Hematopoietic multipotent progenitor cell treated with erythropoietin and hydrocortisone succinate and interleukin-3 and kit ligand, for 8 days (in vitro differentiated cells): ENCODE data around the gene TBC1D30.

ENCODE experiments used
- DNase-seq: peaks from one replicate; pipeline ENCODE4 v3.0.0-alpha.2; 2015

Gene TBC1D30

DNA sequence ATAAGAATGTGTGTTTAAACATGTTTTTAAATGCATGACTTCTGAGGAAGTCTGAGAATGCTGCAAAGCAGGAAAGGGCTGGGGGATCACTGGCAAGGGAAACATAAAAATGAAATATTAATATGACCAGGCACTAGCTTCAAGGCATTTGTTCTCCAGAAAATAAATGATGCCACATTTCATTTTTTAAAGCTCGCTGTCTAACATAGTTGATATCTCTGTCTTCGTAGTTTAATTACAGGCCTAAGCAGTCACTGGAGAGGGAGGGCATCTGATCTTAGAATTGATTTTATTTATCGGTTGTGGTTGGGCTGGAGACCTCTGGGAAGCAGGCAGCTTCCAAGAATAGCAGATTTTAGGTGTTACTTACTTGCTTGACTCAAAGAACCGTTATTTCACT lies 87.5 kb downstream of the TBC1D30 start:
- no peak for DNase-seq

GRCh38 chr12:64912516-64913255 lies 88.2 kb downstream of the TBC1D30 start:
- no peak for DNase-seq

DNA sequence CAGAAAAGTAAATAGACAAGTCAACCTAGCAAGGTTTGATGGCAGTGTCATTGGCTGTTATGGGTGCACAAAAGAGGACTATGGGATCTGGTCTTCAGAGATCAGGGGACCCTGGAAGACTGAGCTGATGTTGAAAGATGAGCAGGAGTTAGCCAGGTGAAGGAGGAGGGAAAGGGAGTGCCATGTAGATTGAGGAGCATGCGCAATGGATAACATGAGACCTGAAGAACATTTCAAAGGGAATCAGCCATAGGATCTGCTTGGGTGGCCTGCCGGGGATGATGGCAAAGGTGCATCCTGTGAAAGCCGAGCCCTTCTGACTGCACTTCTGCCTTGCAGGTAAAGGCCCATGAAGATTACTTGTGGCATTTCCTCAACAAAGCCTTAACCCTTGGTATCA lies 90.8 kb downstream of the TBC1D30 start:
- no peak for DNase-seq

- no peak for DNase-seq
Observed at GRCh38 chr12:64916411-64917261, 92.2 kb downstream of the TBC1D30 start.

GRCh38 chr12:64918344-64918743 lies 93.9 kb downstream of the TBC1D30 start:
- no peak for DNase-seq

GRCh38 chr12:64918801-64919200 lies 94.4 kb downstream of the TBC1D30 start:
- no peak for DNase-seq

DNA sequence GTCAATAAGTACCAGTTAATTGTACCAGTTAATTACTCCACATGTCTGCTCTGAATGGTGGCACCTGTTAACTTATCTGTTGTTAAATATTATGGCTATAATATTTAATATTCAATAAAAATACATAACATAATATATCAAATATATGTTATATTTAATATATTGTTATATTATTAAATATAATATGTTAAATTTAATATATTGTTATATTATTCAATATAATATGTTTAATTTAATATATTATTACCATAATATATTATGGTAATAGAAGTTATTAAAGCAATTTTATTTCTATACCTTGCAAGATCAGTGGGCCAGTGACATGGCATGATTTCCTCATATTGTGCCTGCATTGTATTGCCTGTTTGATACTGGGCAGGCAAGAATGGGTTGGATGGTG lies 98.4 kb downstream of the TBC1D30 start:
- DNase-seq: no peak

DNA sequence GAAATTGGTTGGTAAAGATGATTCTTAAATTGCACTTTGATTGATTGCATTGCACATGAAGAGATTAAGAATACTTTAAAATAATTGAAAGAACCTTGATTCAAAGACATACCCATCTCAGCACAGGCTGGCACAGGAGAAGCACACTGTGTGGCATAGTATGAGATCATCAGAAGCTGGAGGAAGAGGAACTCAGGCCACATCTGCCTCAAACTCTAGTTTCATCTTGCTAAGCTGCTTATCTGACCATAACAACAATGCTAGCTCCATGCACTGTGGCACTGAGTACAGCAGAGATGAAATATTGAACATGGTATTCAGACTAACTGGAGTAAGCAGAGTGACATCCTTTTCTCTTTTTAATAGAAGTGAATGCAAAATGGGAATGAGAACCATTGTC lies 99.1 kb downstream of the TBC1D30 start:
- no peak for DNase-seq
